Measurements from ENCODE around the gene KCNA4.

Gene KCNA4

GRCh38 chr11:29989174-29989970 lies 27.5 kb downstream of the KCNA4 start:
- Histone ChIP-seq H3K27ac (ENCODE audit: low read length) (no peak overlapping the region), H3K4me3 (ENCODE audit: low read length) (no peak overlapping the region), H3K9ac (ENCODE audit: low read length) (no peak overlapping the region), H2AFZ (ENCODE audit: low read length) (no peak overlapping the region), H3K36me3 (replicated peaks; ENCODE audit: insufficient read depth, low read length) (no peaks in the 10 kb centered on the region), H3K4me1 (ENCODE audit: low read length) (peaks cover 15% of the 10 kb centered on the region), H3K79me2 (ENCODE audit: low read length) (no peaks in the 10 kb centered on the region), H3K27me3 (replicated peaks; ENCODE audit: insufficient read depth, low read length) (no peaks in the 10 kb centered on the region), H3K9me2 (replicated peaks; ENCODE audit: insufficient read depth, low read length) (no peaks in the 10 kb centered on the region), H4K20me1 (ENCODE audit: insufficient read depth, low read length) (no peaks in the 10 kb centered on the region), H3K9me3 (replicated peaks; ENCODE audit: insufficient read depth, low read length) (no peaks in the 10 kb centered on the region), H3K4me2 (ENCODE audit: low read depth, low read length) (no peak overlapping the region), H3F3A (ENCODE audit: insufficient read depth, low read length) (no peaks in the 10 kb centered on the region)
- DNase-seq, result no peak
- TF ChIP-seq EZH2 (optimal IDR thresholded peaks at IDR 0.05; ENCODE audit: low read depth, low read length) (no peak), EZH2phosphoT487 (IDR thresholded peaks at IDR 0.05; ENCODE audit: low read length) (no peak), CTCF (IDR thresholded peaks at IDR 0.05; ENCODE audit: low read length) (no peak)

- Histone ChIP-seq H3K4me2 (ENCODE audit: low read depth, low read length) (peak overlapping the region; percentile 14; the same call in 1 of the 2 replicates), H3F3A (ENCODE audit: insufficient read depth, low read length) (no peaks in the 10 kb centered on the region), H3K9me2 (replicated peaks; ENCODE audit: insufficient read depth, low read length) (no peaks in the 10 kb centered on the region), H3K4me1 (ENCODE audit: low read length) (peaks cover 15% of the 10 kb centered on the region), H3K36me3 (replicated peaks; ENCODE audit: insufficient read depth, low read length) (no peaks in the 10 kb centered on the region), H3K9ac (ENCODE audit: low read length) (no peak overlapping the region), H4K20me1 (ENCODE audit: insufficient read depth, low read length) (no peaks in the 10 kb centered on the region), H3K27me3 (replicated peaks; ENCODE audit: insufficient read depth, low read length) (no peaks in the 10 kb centered on the region), H3K27ac (ENCODE audit: low read length) (no peak overlapping the region), H3K79me2 (ENCODE audit: low read length) (no peaks in the 10 kb centered on the region), H3K4me3 (ENCODE audit: low read length) (no peak overlapping the region), H2AFZ (ENCODE audit: low read length) (no peak overlapping the region), H3K9me3 (replicated peaks; ENCODE audit: insufficient read depth, low read length) (no peaks in the 10 kb centered on the region)
- DNase-seq, result peak; percentile 34
- TF ChIP-seq CTCF (IDR thresholded peaks at IDR 0.05; ENCODE audit: low read length), result no peak
- no peak for TF ChIP-seq EZH2phosphoT487 (IDR thresholded peaks at IDR 0.05; ENCODE audit: low read length)
- no peak for TF ChIP-seq EZH2 (optimal IDR thresholded peaks at IDR 0.05; ENCODE audit: low read depth, low read length)
These were observed 31.6 kb downstream of the KCNA4 start for GRCh38 chr11:29985248-29985647.

- Histone ChIP-seq H3K79me2 (ENCODE audit: low read length) (no peaks in the 10 kb centered on the region), H3K36me3 (replicated peaks; ENCODE audit: insufficient read depth, low read length) (no peaks in the 10 kb centered on the region), H2AFZ (ENCODE audit: low read length) (no peak overlapping the region), H3F3A (ENCODE audit: insufficient read depth, low read length) (no peaks in the 10 kb centered on the region), H3K9ac (ENCODE audit: low read length) (no peak overlapping the region), H4K20me1 (ENCODE audit: insufficient read depth, low read length) (no peaks in the 10 kb centered on the region), H3K4me1 (ENCODE audit: low read length) (peaks cover 15% of the 10 kb centered on the region), H3K4me2 (ENCODE audit: low read depth, low read length) (no peak overlapping the region), H3K4me3 (ENCODE audit: low read length) (no peak overlapping the region), H3K9me2 (replicated peaks; ENCODE audit: insufficient read depth, low read length) (no peaks in the 10 kb centered on the region), H3K9me3 (replicated peaks; ENCODE audit: insufficient read depth, low read length) (no peaks in the 10 kb centered on the region), H3K27me3 (replicated peaks; ENCODE audit: insufficient read depth, low read length) (no peaks in the 10 kb centered on the region), H3K27ac (ENCODE audit: low read length) (no peak overlapping the region)
- no peak for DNase-seq
- TF ChIP-seq CTCF (IDR thresholded peaks at IDR 0.05; ENCODE audit: low read length) (no peak), EZH2phosphoT487 (IDR thresholded peaks at IDR 0.05; ENCODE audit: low read length) (no peak), EZH2 (optimal IDR thresholded peaks at IDR 0.05; ENCODE audit: low read depth, low read length) (no peak)
These were observed 32.3 kb downstream of the KCNA4 start for GRCh38 chr11:29984544-29984943.

Data from MM.1S (cell line).